IMR-90 (cell line): Measurements from ENCODE around the gene PSMD4.

Experiments used
- MXI1 ChIP-seq: IDR thresholded peaks from 2 replicates; pipeline ENCODE4 v1.6.1; 2012; ENCODE audit warnings: low read depth, mild to moderate bottlenecking, low read length, moderate library complexity, borderline replicate concordance
- POLR2A ChIP-seq: IDR thresholded peaks from 2 replicates; pipeline ENCODE4 v1.6.1; 2012; ENCODE audit warnings: mild to moderate bottlenecking, low read depth, low read length
- RAD21 ChIP-seq: IDR thresholded peaks from 2 replicates; pipeline ENCODE4 v1.6.1; 2012; ENCODE audit warnings: low read length, improper control_type of control experiment
- RFX5 ChIP-seq: IDR thresholded peaks from 2 replicates; pipeline ENCODE4 v1.8.0; 2012; ENCODE audit warnings: low read depth, mild to moderate bottlenecking, low read length, moderate library complexity
- TF ChIP-seq, protein P1 (sequence below): conservative IDR thresholded peaks from 2 replicates; pipeline ENCODE4 v1.5.1; 2012; ENCODE audit warnings: mild to moderate bottlenecking, low read depth, low read length, improper control_type of control experiment

DNA sequence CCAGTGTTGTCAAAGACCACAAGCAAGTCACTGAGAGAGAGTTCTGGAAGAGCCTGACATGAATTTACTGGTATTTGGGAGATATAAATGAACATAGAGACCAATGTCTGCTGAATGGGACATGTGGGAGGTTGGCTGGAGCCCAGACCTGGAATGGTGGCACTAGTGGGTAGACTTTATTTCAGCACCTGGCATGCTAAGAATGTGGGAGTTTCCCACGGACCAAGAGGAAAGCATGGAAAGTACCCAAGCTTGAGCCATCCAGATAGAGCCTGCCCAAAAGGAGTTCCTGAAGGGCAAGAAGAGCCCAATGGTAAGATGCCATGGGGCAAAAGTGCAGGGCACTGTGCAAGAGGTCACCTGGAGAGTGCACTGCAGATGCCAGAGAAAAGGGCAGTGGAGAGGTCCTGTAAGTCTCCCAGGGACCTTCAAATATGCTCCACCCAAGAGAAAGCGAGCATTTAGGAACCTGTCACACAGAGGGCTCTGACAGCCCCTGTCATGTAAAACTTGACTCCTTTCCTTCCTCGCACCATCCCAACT lies 19.5 kb downstream of the PSMD4 start:
- TF ChIP-seq, protein P1, sequence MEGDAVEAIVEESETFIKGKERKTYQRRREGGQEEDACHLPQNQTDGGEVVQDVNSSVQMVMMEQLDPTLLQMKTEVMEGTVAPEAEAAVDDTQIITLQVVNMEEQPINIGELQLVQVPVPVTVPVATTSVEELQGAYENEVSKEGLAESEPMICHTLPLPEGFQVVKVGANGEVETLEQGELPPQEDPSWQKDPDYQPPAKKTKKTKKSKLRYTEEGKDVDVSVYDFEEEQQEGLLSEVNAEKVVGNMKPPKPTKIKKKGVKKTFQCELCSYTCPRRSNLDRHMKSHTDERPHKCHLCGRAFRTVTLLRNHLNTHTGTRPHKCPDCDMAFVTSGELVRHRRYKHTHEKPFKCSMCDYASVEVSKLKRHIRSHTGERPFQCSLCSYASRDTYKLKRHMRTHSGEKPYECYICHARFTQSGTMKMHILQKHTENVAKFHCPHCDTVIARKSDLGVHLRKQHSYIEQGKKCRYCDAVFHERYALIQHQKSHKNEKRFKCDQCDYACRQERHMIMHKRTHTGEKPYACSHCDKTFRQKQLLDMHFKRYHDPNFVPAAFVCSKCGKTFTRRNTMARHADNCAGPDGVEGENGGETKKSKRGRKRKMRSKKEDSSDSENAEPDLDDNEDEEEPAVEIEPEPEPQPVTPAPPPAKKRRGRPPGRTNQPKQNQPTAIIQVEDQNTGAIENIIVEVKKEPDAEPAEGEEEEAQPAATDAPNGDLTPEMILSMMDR, result no peak
- TF ChIP-seq POLR2A (no peak), MXI1 (no peak), RFX5 (no peak), RAD21 (no peak)
